DOHH2 (cell line): ENCODE results near the gene SRMS.

ENCODE experiments used
- H3F3A ChIP-seq: fragments of 200-600 bp; sonication (generic), shearing (Covaris generic); 2 replicates; pipeline ENCODE4 v1.6.0; 2016; ENCODE audit warnings: antibody characterized with exemption, mild to moderate bottlenecking; ENCODE audit not compliant: control insufficient read depth, insufficient read depth
- H3K27ac ChIP-seq: fragments of 200-600 bp; sonication (generic); 2 replicates; pipeline ENCODE4 v1.5.1; 2014; ENCODE audit warnings: low read depth, mild to moderate bottlenecking, low read length, moderate library complexity
- H3K27me3 ChIP-seq: fragments of 200-600 bp; sonication (generic); 2 replicates; pipeline ENCODE4 v1.6.1; 2014; ENCODE audit warnings: mild to moderate bottlenecking, low read length, mixed read lengths; ENCODE audit not compliant: control insufficient read depth
- H3K36me3 ChIP-seq: fragments of 200-600 bp; sonication (generic); 2 replicates; pipeline ENCODE4 v1.6.1; 2014; ENCODE audit warnings: mild to moderate bottlenecking, low read length, moderate library complexity, mixed read lengths; ENCODE audit not compliant: control insufficient read depth
- H3K4me1 ChIP-seq: fragments of 200-600 bp; sonication (generic); 2 replicates; pipeline ENCODE4 v1.6.1; 2014; ENCODE audit warnings: mild to moderate bottlenecking, low read length, mixed read lengths; ENCODE audit not compliant: control insufficient read depth
- H3K4me2 ChIP-seq: fragments of 200-600 bp; sonication (generic); 2 replicates; pipeline ENCODE4 v1.6.0; 2014; ENCODE audit warnings: mild to moderate bottlenecking, low read length, moderate library complexity
- H3K4me3 ChIP-seq: fragments of 200-600 bp; sonication (generic); 2 replicates; pipeline ENCODE4 v1.5.1; 2014; ENCODE audit warnings: mild to moderate bottlenecking, low read length, mixed read lengths
- H3K79me2 ChIP-seq: fragments of 200-600 bp; sonication (generic); 2 replicates; pipeline ENCODE4 v1.6.1; 2014; ENCODE audit warnings: mild to moderate bottlenecking, low read length, mixed read lengths; ENCODE audit not compliant: control insufficient read depth
- H3K9me2 ChIP-seq: fragments of 200-600 bp; sonication (generic); replicated peaks from 2 replicates; pipeline ENCODE4 v1.6.1; 2014; ENCODE audit warnings: mild to moderate bottlenecking, low read length, mixed read lengths; ENCODE audit not compliant: control insufficient read depth
- H3K9me3 ChIP-seq: fragments of 200-600 bp; sonication (generic); 2 replicates; pipeline ENCODE4 v1.6.1; 2014; ENCODE audit warnings: antibody characterized with exemption, low read length, mixed read lengths; ENCODE audit not compliant: control insufficient read depth, insufficient read depth
- H4K20me1 ChIP-seq: fragments of 200-600 bp; sonication (generic); 2 replicates; pipeline ENCODE4 v1.6.0; 2014; ENCODE audit warnings: low read depth, mild to moderate bottlenecking, antibody characterized with exemption, low read length, moderate library complexity; ENCODE audit not compliant: control insufficient read depth, insufficient read depth
- EZH2phosphoT487 ChIP-seq: fragments of 200-600 bp; sonication (generic); IDR thresholded peaks from 2 replicates; pipeline ENCODE4 v1.6.1; 2017; ENCODE audit warnings: borderline replicate concordance, mild to moderate bottlenecking, antibody characterized with exemption, low read length, moderate library complexity, mixed read lengths
- TF ChIP-seq, protein P1 (sequence below): fragments of 200-600 bp; sonication (generic); IDR thresholded peaks from one replicate; pipeline ENCODE4 v1.5.1; 2014; ENCODE audit warnings: antibody characterized with exemption, mild to moderate bottlenecking, low read depth, low read length; ENCODE audit not compliant: poor library complexity, severe bottlenecking

Gene SRMS

DNA sequence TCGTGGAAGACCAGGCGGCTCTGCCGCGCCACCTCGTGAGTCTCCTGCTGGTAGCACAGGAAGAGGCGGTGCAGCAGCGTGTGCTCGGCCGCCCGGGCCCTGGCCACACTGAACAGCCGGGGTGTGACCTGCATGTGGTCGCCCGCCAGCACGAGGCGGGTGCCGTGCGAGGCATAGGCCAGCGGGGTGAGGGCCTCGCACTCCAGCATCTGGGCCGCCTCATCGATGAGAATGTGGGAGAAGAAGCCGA lies 19.5 kb upstream of the SRMS start:
- no peak overlapping the region for H3K27ac ChIP-seq

DNA sequence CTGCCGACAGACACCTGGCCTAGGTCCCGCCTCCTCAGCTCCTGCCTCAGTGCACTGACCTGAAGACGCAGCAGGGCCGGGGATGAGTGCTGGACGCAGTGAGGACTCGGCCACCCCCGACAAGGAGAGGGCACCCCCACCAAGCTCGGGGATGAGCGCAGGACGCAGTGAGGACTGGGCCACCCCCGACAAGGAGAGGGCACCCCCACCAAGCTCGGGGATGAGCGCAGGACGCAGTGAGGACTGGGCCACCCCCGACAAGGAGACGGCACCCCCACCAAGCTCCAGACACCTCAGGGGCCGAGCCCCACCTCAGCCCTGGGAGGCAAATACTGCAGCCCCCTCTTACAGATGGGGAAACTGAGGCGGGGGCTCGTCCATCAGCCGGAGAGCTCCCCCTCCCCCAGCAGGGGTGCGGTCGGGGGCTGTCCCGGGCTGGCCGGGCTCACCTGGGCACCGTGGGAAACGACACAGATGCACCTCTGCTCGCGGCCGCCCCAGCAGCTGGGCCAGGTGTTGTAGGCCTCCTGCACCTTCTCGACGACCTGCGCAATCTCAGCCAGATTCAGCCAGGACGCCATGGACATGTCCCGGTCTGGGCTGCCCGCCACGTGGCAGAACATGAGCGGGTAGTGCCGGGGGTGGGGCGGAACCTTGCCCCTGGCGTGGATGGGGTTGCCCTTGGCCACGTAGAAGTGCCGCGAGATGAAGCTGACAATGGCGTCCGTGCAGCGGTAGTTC lies 19.0 kb upstream of the SRMS start:
- no peak overlapping the region for H3K4me3 ChIP-seq
- H3K27me3 ChIP-seq, result peaks cover 24% of the 10 kb centered on the region
- peaks cover 24% of the 10 kb centered on the region for H3K4me1 ChIP-seq
- H3K9me2 ChIP-seq, result no peaks in the 10 kb centered on the region
- no peaks in the 10 kb centered on the region for H3K36me3 ChIP-seq
- H3K79me2 ChIP-seq, result no peaks in the 10 kb centered on the region
- H3K27ac ChIP-seq, result no peak overlapping the region
- H3K9me3 ChIP-seq, result no peaks in the 10 kb centered on the region
- TF ChIP-seq, protein P1, sequence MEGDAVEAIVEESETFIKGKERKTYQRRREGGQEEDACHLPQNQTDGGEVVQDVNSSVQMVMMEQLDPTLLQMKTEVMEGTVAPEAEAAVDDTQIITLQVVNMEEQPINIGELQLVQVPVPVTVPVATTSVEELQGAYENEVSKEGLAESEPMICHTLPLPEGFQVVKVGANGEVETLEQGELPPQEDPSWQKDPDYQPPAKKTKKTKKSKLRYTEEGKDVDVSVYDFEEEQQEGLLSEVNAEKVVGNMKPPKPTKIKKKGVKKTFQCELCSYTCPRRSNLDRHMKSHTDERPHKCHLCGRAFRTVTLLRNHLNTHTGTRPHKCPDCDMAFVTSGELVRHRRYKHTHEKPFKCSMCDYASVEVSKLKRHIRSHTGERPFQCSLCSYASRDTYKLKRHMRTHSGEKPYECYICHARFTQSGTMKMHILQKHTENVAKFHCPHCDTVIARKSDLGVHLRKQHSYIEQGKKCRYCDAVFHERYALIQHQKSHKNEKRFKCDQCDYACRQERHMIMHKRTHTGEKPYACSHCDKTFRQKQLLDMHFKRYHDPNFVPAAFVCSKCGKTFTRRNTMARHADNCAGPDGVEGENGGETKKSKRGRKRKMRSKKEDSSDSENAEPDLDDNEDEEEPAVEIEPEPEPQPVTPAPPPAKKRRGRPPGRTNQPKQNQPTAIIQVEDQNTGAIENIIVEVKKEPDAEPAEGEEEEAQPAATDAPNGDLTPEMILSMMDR, result no peak
- no peak for TF ChIP-seq EZH2phosphoT487
- H3F3A ChIP-seq, result no peaks in the 10 kb centered on the region
- peaks cover 3% of the 10 kb centered on the region; the same call in 1 of the 2 replicates for H4K20me1 ChIP-seq
- H3K4me2 ChIP-seq, result no peak overlapping the region

More for the DNA sequence above, 19.5 kb upstream of the SRMS start:
- Histone ChIP-seq H3K4me2 (no peak overlapping the region), H3K9me3 (no peaks in the 10 kb centered on the region), H3K4me1 (peaks cover 24% of the 10 kb centered on the region), H4K20me1 (peaks cover 3% of the 10 kb centered on the region; the same call in 1 of the 2 replicates), H3K36me3 (no peaks in the 10 kb centered on the region), H3K9me2 (no peaks in the 10 kb centered on the region), H3K4me3 (no peak overlapping the region), H3K79me2 (no peaks in the 10 kb centered on the region), H3F3A (no peaks in the 10 kb centered on the region), H3K27me3 (peaks cover 24% of the 10 kb centered on the region)
- no peak for TF ChIP-seq EZH2phosphoT487
- TF ChIP-seq, protein P1, result no peak

DNA sequence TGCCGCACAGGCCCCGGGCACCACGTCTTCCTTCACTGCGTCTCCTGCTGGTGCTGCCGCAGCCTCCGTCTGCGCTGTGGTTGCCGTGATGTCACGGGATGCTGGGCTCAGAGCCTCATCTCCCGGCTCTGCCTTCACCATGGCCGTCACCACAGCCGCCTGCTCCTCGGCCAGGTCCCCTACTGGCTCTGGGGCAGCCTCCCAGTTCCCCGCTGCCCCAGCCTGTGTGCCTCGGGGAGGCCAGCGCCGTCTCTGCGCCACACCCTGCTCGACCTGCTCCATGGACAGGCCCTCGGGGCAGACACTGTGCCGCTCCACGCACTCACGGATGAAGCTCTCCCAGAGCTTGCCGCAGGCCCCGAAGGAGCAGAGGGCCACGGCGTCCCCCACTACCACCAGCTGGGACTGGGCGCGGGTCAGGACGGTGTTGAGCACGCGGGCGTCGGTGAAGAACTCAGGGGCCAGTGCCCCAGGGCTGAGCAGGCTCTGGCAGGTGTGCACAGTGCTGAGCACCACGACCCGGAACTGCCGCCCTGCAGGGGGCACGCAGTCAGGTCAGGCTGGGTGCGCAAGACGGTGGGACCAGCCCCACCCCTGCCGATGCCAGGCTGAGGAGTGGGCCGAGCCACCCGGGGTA lies 18.3 kb upstream of the SRMS start:
- Histone ChIP-seq H3K9me3 (no peaks in the 10 kb centered on the region), H3K4me1 (peaks cover 24% of the 10 kb centered on the region), H3K9me2 (no peaks in the 10 kb centered on the region), H4K20me1 (peaks cover 3% of the 10 kb centered on the region; the same call in 1 of the 2 replicates), H3K79me2 (no peaks in the 10 kb centered on the region), H3K27me3 (peaks cover 24% of the 10 kb centered on the region), H3K4me2 (no peak overlapping the region), H3K36me3 (no peaks in the 10 kb centered on the region), H3F3A (no peaks in the 10 kb centered on the region), H3K4me3 (no peak overlapping the region), H3K27ac (no peak overlapping the region)
- TF ChIP-seq EZH2phosphoT487, result no peak
- TF ChIP-seq, protein P1, result no peak
